GM18907 (cell line): Measurements from ENCODE around the gene SCAF11.

Source experiments
- ATAC-seq: cut with Tn5 transposase; IDR thresholded peaks from one replicate; pipeline ENCODE4 v1.9.1; 2021; ENCODE audit warnings: mild to moderate bottlenecking, moderate library complexity; ENCODE audit not compliant: unreplicated experiment

SCAF11 gene

GRCh38 chr12:45986641-45987339, 3.6 kb downstream of the SCAF11 start:
- no peak for ATAC-seq

DNA sequence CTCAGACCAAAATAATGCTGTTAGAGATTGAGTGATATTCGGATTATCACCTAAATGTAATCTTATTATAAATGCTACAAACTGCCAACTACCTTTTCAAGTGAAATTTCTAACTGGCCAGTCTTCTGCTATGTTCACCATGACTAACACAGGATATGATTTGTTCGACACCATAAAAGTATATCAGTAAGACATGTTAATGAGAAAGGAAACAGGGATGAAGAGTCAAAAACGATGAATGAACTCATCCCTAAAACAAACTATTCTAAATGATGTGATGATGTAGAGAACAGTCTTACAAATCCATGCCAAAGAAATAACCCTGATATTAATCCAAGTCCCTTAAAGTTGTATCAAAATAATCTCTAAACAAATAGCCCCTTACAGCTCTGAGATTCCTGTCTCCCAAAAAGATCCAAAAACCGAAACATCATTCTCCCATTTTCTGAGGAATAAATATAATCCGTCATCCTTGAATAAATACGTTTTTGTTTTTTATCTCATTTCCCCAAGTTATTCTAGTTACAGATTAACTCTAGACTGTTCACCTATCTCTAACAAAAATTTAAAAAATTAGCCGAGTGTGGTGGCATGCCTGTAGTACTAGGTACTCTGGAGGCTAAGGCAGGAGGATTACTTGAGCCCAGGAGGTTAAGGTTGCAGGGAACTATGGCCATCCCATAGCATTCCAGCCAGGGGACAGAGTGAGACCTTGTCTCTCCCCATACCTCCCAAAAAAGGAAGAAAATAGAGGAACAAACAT, 9.1 kb downstream of the SCAF11 start:
- ATAC-seq, result no peak

- no peak for ATAC-seq
Measured at GRCh38 chr12:45980540-45980939, 9.8 kb downstream of the SCAF11 start.

- no peak for ATAC-seq
Measured at GRCh38 chr12:45978108-45978507, 12.3 kb downstream of the SCAF11 start.

GRCh38 chr12:45977620-45978019, 12.8 kb downstream of the SCAF11 start:
- ATAC-seq, result no peak

DNA sequence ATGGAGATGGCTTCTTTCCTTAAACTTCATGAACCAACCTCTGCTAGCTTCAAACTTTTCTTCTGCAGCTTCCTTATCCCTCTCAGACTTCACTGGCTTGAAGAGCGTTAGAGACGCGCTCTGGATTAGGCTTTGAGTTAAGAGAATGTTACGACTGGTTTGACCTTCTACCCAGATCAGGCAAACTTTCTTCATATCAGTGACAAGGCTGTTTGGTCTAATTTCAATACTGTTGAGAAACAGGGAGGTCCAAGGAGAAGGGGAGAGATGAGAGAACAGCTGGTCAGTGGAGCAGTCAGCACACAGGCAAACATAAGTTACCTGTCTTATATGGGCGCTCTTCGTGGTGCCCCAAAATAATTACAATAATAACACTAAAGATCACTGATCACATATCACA, 14.9 kb downstream of the SCAF11 start:
- no peak for ATAC-seq

DNA sequence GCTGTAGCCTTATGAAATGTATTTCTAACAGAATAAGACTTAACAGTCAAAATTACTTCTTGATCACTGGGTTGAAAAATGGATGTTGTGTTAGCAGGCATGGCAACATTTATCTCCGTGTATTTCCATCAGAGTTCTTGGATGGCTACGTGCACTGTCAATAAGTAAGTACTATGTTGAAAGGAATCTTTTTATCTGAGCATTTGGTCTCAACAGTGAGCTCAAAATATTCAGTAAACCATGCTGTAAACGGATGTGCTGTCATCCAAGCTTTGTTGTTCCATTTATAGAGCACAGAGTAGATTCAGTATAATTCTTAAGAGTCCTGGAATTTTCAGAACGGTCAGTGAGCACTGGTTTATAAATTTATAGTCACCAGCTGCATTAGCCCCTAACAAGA, 15.5 kb downstream of the SCAF11 start:
- no peak for ATAC-seq

DNA sequence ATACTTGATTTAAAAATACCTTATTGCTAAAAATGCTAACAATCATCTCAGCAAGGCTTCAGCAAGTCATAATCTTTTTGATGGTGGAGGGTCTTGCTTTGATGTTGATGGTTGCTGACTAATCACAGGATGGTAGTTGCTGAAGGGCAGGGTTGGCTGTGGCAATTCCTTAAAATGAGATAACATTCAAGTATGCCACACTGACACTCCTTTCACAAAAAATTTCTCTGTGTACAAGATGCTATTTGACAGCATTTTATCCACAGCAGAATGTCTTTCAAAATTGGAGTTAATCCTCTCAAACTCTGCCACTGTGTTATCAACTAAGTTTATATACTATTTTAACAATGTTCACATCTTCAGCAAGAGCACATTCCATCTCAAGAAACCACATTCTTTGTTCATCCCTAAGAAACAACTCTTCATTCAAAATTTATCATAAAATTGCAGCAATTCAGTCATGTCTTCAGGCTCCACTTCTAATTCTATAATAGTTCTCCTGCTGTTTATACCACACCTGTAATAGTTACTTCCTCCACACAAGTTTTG, 16.1 kb downstream of the SCAF11 start:
- no peak for ATAC-seq

DNA sequence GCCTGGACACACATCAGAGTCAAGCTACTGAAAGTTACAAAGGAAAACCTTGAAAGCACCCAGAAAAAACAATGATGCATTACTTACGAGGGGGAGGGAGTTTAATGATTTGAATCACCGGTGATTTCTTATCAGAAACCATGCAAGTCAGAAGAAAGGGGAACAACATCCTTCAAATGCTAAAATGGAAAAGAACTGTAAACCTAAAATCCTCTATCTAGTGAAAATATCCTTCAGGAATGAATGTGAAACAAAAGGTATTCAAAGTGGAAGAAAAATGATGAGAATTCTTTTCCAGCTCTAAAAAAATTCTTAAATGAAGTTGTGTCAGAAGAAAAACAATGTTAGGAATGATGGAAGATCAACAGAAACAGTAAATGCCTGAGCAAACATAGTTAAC, 16.8 kb downstream of the SCAF11 start:
- ATAC-seq, result no peak

DNA sequence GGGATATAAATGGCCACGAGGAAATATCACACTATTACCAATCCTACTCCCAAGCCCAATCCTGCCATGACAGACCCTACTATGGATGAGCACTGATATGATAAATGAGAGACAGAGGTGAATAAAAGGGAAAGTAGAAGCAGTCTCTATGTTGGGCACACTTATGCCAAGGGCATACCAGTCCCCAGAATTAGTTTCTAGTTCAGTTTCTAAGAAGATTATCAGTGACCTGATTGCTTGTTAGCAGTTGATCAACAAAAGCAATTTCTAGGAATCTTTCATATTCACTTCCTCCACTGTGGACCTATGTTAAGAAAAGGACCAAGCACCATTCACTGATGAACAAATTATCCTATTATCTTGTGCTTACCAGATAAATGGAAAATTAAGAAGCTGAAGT, 20.0 kb downstream of the SCAF11 start:
- no peak for ATAC-seq

DNA sequence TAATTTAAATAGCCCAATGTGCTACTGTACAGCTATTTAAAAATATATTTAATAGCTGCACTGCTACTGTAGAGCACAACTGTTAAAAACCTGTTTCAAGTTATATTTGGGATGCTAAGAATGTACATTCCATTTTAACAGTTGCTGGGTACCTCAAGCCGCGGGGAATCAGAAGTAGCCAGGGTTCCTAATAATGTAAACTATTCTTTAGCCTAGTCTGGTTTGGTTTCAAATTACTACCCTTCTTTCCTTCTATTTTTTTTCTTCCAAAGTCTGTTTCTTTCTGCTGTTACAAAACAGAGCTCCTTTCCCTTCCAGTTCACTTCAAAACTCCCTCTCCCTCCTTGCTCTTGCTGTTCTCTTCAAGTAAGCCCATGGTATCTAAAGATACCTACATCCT, 21.3 kb downstream of the SCAF11 start:
- ATAC-seq, result no peak

- ATAC-seq, result no peak
Measured at GRCh38 chr12:45966486-45966885, 23.9 kb downstream of the SCAF11 start.

- no peak for ATAC-seq
Measured at GRCh38 chr12:45962553-45963325, 27.6 kb downstream of the SCAF11 start.

DNA sequence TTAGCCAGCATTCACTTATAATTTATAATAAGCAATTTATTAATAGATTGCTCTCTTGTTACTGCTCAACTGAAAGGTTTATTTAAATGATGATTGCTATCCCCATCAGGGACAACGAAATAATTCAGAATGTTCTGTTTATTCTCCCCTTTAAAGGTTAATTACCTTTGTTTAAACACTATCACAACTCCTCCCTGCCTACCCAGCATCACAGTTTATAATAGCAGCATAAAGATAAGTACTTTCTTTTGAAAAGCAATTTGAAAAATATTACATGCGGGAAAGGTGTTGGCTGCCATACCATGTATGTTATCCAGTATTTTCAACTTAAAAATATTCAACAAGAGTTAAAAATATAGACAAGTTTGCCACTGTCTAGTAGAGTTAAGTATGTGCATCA, 30.6 kb downstream of the SCAF11 start:
- no peak for ATAC-seq

GRCh38 chr12:45959025-45959424, 31.3 kb downstream of the SCAF11 start:
- no peak for ATAC-seq

DNA sequence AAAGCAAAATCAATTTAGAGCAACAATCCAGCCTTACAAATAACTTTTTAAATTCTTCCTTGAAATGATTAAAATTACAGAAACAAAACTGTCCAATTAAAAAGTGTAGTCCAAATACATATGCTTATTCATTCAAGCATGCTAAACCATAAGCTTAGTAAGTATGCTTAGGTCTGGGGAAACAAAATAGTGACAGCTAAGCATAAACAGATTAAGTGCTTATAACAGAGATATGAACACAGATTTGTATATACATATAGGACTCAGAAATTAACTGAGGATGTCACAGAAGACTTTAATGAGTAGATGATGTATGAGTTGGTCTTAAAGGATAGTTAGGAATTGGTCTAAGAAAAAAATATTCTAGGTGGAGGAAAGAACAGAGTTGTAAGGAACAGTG, 41.8 kb downstream of the SCAF11 start:
- ATAC-seq, result no peak

DNA sequence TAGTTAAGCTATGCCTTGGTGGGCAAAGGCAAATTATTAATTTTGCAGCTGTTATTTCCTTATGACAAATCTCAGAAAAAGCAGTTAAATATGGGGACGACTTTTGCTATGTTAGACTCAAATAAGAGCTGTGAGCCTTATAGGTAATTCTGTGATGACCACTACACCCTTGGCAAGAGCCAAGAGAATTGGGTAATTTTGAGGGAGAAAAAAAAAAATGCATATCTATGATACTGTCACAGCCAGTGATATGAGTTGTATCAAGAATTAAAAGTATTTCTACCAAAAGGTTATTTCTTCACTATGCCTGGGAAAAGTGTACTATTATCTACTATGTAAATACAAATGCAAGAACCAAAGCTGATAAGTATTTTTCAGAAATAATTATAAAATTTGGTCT, 43.9 kb downstream of the SCAF11 start:
- no peak for ATAC-seq

- no peak for ATAC-seq
Measured at GRCh38 chr12:45944771-45945170, 45.6 kb downstream of the SCAF11 start.

GRCh38 chr12:45939759-45940158, 50.6 kb downstream of the SCAF11 start:
- ATAC-seq, result no peak

GRCh38 chr12:45938566-45938965, 51.8 kb downstream of the SCAF11 start:
- no peak for ATAC-seq

- no peak for ATAC-seq
Measured at GRCh38 chr12:45934956-45935355, 55.4 kb downstream of the SCAF11 start.

GRCh38 chr12:45933504-45933903, 56.9 kb downstream of the SCAF11 start:
- no peak for ATAC-seq
